Stimulated activated naive B cell treated with anti-CD40 and anti-IgM and Interleukin-4, amounts not matched to agents 10 μg/mL and 1 μg/mL and 100 μg/mL, for 72 hours (primary cell): Measurements from ENCODE around the gene CDSN.

Experiments
- ATAC-seq, 2 donors: fragments of 150-1000 bp; cut with Tn5 transposase; replicated peaks; 2 replicates each; pipeline ENCODE4 v1.10.0; 2021; ENCODE audit warnings: moderate library complexity in 1 of 2
- DNase-seq: peaks from one replicate; pipeline ENCODE4 v3.0.0; 2021
- H3K27ac Mint-ChIP-seq: one replicate; pipeline ENCODE4 v1.8.0; 2022; ENCODE audit warnings: mild to moderate bottlenecking, mixed read lengths
- H3K27me3 Mint-ChIP-seq, 2 donors: one replicate each; pipeline ENCODE4 v1.8.0; 2022; ENCODE audit warnings: mixed read lengths in 2 of 2
- H3K36me3 Mint-ChIP-seq, 2 donors: one replicate each; pipeline ENCODE4 v1.8.0; 2022; ENCODE audit warnings: mixed read lengths in 2 of 2, mild to moderate bottlenecking in 1 of 2
- H3K4me1 Mint-ChIP-seq, 2 donors: one replicate each; pipeline ENCODE4 v1.8.0; 2022; ENCODE audit warnings: mixed read lengths in 2 of 2, mild to moderate bottlenecking in 1 of 2
- H3K4me3 Mint-ChIP-seq, 2 donors: one replicate each; pipeline ENCODE4 v1.8.0; 2022; ENCODE audit warnings: mild to moderate bottlenecking in 2 of 2, mixed read lengths in 2 of 2, moderate library complexity in 1 of 2
- H3K9me3 Mint-ChIP-seq, 2 donors: one replicate each; pipeline ENCODE4 v1.8.0; 2022; ENCODE audit warnings: mixed read lengths in 2 of 2, mild to moderate bottlenecking in 1 of 2

CDSN gene

DNA sequence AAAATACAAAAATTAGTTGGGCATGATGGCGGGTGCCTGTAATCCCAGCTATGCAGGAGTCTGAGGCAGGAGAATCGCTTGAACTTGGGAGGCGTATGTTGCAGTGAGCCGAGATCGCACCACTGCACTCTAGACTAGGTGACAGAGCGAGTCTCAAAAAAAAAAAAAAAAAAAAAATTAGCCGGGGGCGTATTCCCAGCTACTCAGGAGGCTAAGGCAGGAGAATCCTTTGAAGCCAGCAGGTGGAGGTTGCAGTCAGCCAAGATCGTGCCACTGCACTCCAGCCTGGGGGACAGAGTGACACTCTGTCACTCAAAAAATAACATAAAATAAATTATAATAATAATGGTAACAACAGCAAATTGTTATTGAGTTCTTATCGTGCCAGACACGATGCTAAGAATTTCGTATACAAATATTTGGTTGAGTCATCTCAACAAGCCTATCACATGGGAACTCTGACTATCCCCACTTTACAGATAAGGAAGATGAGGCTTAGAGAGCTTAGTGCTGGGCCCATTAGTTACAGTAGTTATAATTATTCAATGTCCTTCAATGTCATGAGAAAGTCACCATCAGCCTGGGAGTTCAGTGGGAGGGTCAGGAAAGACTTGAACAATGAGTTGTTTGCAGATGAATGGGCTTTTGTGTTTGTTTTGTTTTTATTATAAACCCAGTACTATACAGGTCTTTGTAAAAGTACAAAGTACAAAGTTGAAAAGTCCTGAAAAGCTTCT is 27.3 kb downstream of the CDSN start:
- no peaks in the 10 kb centered on the region for H3K27me3 Mint-ChIP-seq
- H3K27ac Mint-ChIP-seq = no peak overlapping the region
- no peaks in the 10 kb centered on the region for H3K36me3 Mint-ChIP-seq
- no peaks in the 10 kb centered on the region for H3K9me3 Mint-ChIP-seq
- ATAC-seq (no peak), DNase-seq (no peak)
- no peak overlapping the region for H3K4me3 Mint-ChIP-seq
- peaks cover 15 to 16% of the 10 kb centered on the region in 2 donors for H3K4me1 Mint-ChIP-seq

GRCh38 chr6:31092238-31092637 is 28.0 kb downstream of the CDSN start:
- Mint-ChIP-seq H3K27me3 (peaks cover 0 to 6% of the 10 kb centered on the region in 2 donors), H3K27ac (no peak overlapping the region), H3K9me3 (no peaks in the 10 kb centered on the region), H3K4me1 (peaks cover 13 to 23% of the 10 kb centered on the region in 2 donors), H3K36me3 (no peaks in the 10 kb centered on the region), H3K4me3 (no peak overlapping the region)
- ATAC-seq = no peak
- DNase-seq = no peak

- Mint-ChIP-seq H3K4me1 (peaks cover 13 to 23% of the 10 kb centered on the region in 2 donors), H3K9me3 (no peaks in the 10 kb centered on the region), H3K27ac (no peak overlapping the region), H3K4me3 (no peak overlapping the region), H3K27me3 (peaks cover 5 to 9% of the 10 kb centered on the region in 2 donors), H3K36me3 (no peaks in the 10 kb centered on the region)
- ATAC-seq = no peak
- DNase-seq = no peak
Measured at GRCh38 chr6:31091680-31092079, 28.6 kb downstream of the CDSN start.

- no peak for DNase-seq
Measured at GRCh38 chr6:31090973-31091364, 29.3 kb downstream of the CDSN start.

DNA sequence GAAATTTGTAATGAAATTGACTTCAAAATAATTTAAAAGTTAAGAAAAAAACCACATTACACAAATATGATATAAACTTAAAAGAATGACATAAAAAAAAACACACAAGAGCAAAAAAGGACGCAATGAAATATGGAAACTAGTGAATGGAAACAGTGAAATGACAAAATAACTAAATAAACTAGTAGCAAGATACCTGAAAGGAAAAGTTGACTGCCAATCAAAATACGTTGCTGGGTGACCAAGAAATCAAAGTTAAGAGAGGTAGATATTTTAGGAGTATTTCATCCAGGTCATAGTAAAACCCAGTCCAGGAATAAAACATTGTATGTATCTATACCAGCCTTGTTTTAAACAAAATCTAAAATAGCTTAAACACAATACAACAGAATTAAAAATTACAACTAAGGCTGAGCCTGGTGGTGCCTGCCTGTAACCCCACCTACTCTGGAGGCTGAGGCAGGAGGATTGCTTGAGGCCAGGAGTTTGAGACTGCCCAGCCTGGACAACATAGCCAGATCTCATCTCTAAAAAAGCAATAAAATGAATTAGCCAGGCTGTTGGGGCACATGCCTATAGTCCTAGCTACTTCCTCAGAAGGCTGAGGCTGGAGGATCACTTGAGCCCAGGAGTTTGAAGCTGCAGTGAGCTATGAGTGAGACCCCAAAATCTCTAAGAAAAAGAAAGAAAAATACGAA is 29.8 kb downstream of the CDSN start:
- H3K9me3 Mint-ChIP-seq = no peaks in the 10 kb centered on the region
- H3K4me1 Mint-ChIP-seq = peaks cover 13 to 23% of the 10 kb centered on the region in 2 donors
- DNase-seq (no peak), ATAC-seq (no peak)
- H3K27me3 Mint-ChIP-seq = peaks cover 9 to 15% of the 10 kb centered on the region in 2 donors
- no peaks in the 10 kb centered on the region for H3K36me3 Mint-ChIP-seq
- peak overlapping the region; percentile 88 for H3K27ac Mint-ChIP-seq
- H3K4me3 Mint-ChIP-seq = no peak overlapping the region

More at GRCh38 chr6:31090973-31091364, 29.3 kb downstream of the CDSN start:
- H3K4me3 Mint-ChIP-seq = no peak overlapping the region
- peaks cover 13 to 23% of the 10 kb centered on the region in 2 donors for H3K4me1 Mint-ChIP-seq
- peak overlapping the region; percentile 88 for H3K27ac Mint-ChIP-seq
- peaks cover 5 to 15% of the 10 kb centered on the region in 2 donors for H3K27me3 Mint-ChIP-seq
- no peaks in the 10 kb centered on the region for H3K36me3 Mint-ChIP-seq
- no peaks in the 10 kb centered on the region for H3K9me3 Mint-ChIP-seq
- ATAC-seq = no peak

- Mint-ChIP-seq H3K9me3 (no peaks in the 10 kb centered on the region), H3K4me3 (no peak overlapping the region), H3K27ac (no peak overlapping the region), H3K4me1 (peaks cover 4 to 8% of the 10 kb centered on the region in 2 donors), H3K27me3 (peaks cover 9 to 15% of the 10 kb centered on the region in 2 donors), H3K36me3 (no peaks in the 10 kb centered on the region)
- ATAC-seq = peak; percentile 99
- DNase-seq = peak; percentile 78
Measured at GRCh38 chr6:31087494-31088089, 32.7 kb downstream of the CDSN start.

- H3K9me3 Mint-ChIP-seq = no peaks in the 10 kb centered on the region
Measured at GRCh38 chr6:31086788-31087440, 33.3 kb downstream of the CDSN start.

DNA sequence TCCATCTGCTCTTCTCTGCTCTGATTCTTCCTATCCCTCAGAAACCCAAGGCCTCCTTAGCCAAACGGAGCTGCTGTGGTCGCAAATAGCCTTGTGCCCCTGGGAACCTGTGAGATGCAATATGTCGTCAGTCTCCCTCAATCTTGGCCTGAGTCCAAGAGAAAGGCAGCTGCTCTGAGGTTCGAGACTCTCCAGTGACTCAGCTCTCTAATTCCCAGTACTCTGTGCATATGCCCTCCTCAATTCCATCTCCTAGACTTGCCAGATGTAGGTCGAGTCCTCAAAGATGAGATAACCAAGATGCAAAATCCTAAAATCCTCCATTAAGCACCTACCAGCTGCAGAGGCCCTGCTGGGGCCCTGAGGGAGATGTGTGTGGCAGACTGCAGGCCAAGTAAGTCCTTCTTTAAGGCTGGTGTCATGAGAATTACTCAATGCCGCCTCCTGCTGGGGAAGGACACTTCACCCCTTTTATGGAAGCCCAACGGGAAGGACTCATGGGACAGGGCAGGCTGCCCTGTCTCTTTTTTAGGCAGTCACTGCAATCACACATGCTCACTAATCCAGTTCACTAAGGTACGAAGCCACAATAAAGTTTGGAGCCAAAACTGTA is 36.4 kb downstream of the CDSN start:
- H3K36me3 Mint-ChIP-seq = no peaks in the 10 kb centered on the region
- H3K4me1 Mint-ChIP-seq = peaks cover 8 to 18% of the 10 kb centered on the region in 2 donors
- no peak for DNase-seq
- ATAC-seq = peak in 1 of 2 donors; percentile 35
- H3K27me3 Mint-ChIP-seq = peaks cover 13 to 21% of the 10 kb centered on the region in 2 donors
- H3K4me3 Mint-ChIP-seq = no peak overlapping the region
- no peak overlapping the region for H3K27ac Mint-ChIP-seq
- H3K9me3 Mint-ChIP-seq = no peaks in the 10 kb centered on the region

More at GRCh38 chr6:31086788-31087440, 33.3 kb downstream of the CDSN start:
- Mint-ChIP-seq H3K27me3 (peaks cover 9 to 15% of the 10 kb centered on the region in 2 donors), H3K36me3 (no peaks in the 10 kb centered on the region), H3K4me3 (no peak overlapping the region), H3K4me1 (peaks cover 4 to 8% of the 10 kb centered on the region in 2 donors), H3K27ac (no peak overlapping the region)
- ATAC-seq (no peak), DNase-seq (no peak)

DNA sequence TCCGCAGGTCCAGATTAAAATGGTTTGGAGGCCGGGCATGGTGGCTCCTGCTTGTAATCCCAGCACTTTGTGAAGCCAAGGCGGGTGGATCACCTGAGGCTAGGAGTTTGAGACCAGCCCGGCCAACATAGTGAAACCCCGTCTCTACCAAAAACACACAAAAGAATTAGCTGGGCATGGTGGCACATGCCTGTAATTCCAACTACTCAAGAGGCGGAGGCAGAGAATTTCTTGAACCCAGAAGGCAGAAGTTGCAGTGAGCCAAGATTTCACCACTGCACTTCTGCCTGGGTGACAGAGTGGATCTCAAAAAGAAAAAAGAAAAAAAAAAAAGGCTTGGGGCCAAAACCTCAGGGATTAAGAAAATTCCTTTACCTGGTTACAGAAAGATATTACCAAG is 38.4 kb downstream of the CDSN start:
- Mint-ChIP-seq H3K27ac (no peak overlapping the region), H3K4me3 (no peak overlapping the region), H3K4me1 (peaks cover 8 to 10% of the 10 kb centered on the region in 2 donors), H3K9me3 (no peaks in the 10 kb centered on the region), H3K36me3 (no peaks in the 10 kb centered on the region), H3K27me3 (peaks cover 11 to 14% of the 10 kb centered on the region in 2 donors)
- ATAC-seq (no peak), DNase-seq (no peak)

DNA sequence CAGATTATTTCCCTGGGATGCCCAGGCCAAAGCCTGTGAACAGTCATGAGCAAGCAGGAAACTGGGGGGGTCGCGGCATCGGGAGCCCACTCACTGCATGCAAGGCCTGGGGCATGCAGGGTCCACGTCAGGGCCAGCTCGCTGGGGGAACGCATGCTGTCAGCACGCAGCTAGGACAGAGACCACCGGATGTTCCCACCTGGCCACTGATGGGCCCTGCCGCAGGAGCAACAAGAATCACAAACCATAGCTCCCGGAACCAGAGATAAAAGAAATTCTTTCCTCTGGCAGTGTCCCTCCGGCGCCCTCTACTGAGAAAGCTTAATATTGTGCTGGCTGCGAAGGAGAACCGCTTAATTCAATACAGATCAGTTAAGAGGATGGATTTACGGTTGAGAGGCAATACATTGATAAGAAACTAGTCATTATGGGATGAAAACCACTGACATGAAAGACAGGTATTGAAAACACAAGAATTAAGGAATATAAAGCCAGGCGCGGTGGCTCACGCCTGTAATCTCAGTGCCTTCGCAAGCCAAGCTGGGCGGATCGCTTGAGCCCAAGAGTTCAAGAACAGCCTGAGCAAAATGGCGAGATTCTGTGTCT is 40.5 kb downstream of the CDSN start:
- peak overlapping the region; percentile 25 for H3K27ac Mint-ChIP-seq
- peak; percentile 52 for DNase-seq

DNA sequence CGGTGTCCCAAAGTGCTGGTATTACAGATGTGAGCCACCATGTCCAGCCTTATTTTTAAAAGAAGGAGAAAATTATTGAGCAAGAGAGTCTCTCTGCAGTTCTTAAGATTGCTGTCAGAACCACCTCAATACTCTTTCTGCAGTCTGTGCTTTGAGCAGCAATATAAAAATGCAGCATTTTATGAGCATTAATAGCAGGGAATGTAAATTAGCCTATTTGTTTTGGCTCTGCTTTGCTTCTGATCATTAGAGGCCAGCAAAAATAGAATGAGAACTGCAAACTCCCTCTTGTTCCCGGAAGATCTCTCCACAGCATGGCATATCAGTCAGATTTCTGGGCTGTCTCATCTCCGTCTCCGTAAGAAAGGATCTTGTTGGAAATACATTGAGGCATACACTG is 43.6 kb downstream of the CDSN start:
- no peak overlapping the region for H3K27ac Mint-ChIP-seq

More for the DNA sequence above, 40.5 kb downstream of the CDSN start:
- Mint-ChIP-seq H3K9me3 (no peaks in the 10 kb centered on the region), H3K4me1 (peaks cover 8 to 10% of the 10 kb centered on the region in 2 donors), H3K4me3 (peak overlapping the region; percentile 57 to 78), H3K36me3 (no peaks in the 10 kb centered on the region), H3K27me3 (peaks cover 5 to 6% of the 10 kb centered on the region in 2 donors)
- ATAC-seq = peak; percentile 83 to 86

DNA sequence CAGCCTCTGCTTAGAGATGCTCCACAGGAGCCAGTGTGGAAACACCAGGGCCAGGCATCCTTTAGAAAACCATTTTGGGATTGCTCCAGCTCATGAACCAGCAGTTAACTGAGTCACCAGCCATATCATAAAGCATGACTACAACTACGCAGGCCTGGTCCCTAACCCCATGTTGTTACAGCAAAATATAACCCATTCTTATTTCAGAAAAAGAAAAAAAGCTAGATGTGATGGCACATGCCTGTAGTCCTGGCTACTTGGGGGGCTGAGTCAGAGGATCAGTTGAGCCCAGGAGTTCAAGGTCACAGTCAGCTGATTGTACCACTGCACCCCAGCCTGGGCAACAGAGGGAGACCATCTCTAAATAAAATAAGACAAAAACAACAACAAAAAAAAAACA is 44.7 kb downstream of the CDSN start:
- no peak overlapping the region for H3K27ac Mint-ChIP-seq
- H3K4me3 Mint-ChIP-seq = no peak overlapping the region
- peaks cover 4 to 10% of the 10 kb centered on the region in 2 donors for H3K4me1 Mint-ChIP-seq
- H3K27me3 Mint-ChIP-seq = peaks cover 5 to 6% of the 10 kb centered on the region in 2 donors
- H3K9me3 Mint-ChIP-seq = no peaks in the 10 kb centered on the region
- ATAC-seq (no peak), DNase-seq (no peak)
- no peaks in the 10 kb centered on the region for H3K36me3 Mint-ChIP-seq

More for the DNA sequence above, 43.6 kb downstream of the CDSN start:
- peaks cover 4 to 10% of the 10 kb centered on the region in 2 donors for H3K4me1 Mint-ChIP-seq
- H3K36me3 Mint-ChIP-seq = no peaks in the 10 kb centered on the region
- no peaks in the 10 kb centered on the region for H3K9me3 Mint-ChIP-seq
- peaks cover 5 to 6% of the 10 kb centered on the region in 2 donors for H3K27me3 Mint-ChIP-seq
- no peak for ATAC-seq
- DNase-seq = no peak
- no peak overlapping the region for H3K4me3 Mint-ChIP-seq

GRCh38 chr6:31074401-31074800 is 45.8 kb downstream of the CDSN start:
- ATAC-seq (no peak), DNase-seq (no peak)
- peaks cover under 1 to 2% of the 10 kb centered on the region in 2 donors for H3K4me1 Mint-ChIP-seq
- no peaks in the 10 kb centered on the region for H3K9me3 Mint-ChIP-seq
- H3K4me3 Mint-ChIP-seq = no peak overlapping the region
- H3K36me3 Mint-ChIP-seq = no peaks in the 10 kb centered on the region
- H3K27ac Mint-ChIP-seq = no peak overlapping the region
- H3K27me3 Mint-ChIP-seq = no peaks in the 10 kb centered on the region
